ENCODE results near the gene SAMD1. TPM values are rescaled to one million over a fixed set of nuclear protein-coding genes. Genes with fewer than 3 reads are reported as not detected.

The SAMD1 gene
- total RNA-seq, 2 donors from 2014 or later, result 94.2 to 126 TPM

- Histone ChIP-seq H3K4me1 (ENCODE audit: control insufficient read depth, insufficient read depth, low read length) (no peaks in the 10 kb centered on the region), H3K27me3 (ENCODE audit: control insufficient read depth, insufficient read depth, low read length, poor library complexity, severe bottlenecking) (peaks cover 23% of the 10 kb centered on the region), H3K4me3 (ENCODE audit: low read length) (no peak overlapping the region), H3K27ac (ENCODE audit: low read depth, low read length) (no peak overlapping the region), H3K9me3 (ENCODE audit: control insufficient read depth, low read length) (no peaks in the 10 kb centered on the region), H3K36me3 (ENCODE audit: control insufficient read depth, insufficient read depth, low read length) (peaks cover 8% of the 10 kb centered on the region), H3K9ac (ENCODE audit: extremely low read depth, low read length, poor library complexity, severe bottlenecking) (no peak overlapping the region)
- 90 to 93% methylated on average over 2 to 11 of the region's 11 CpGs for WGBS, 2 experiments (ENCODE audit: insufficient coverage in 1 of 2, insufficient read length in 1 of 2)
- Mint-ChIP-seq H3K9me3 (peaks cover 1% of the 10 kb centered on the region), H3K4me1 (no peaks in the 10 kb centered on the region), H3K36me3 (ENCODE audit: low read depth) (peaks cover 24% of the 10 kb centered on the region), H3K4me3 (no peak overlapping the region), H3K27me3 (ENCODE audit: insufficient read depth) (peaks cover 37% of the 10 kb centered on the region), H3K27ac (no peak overlapping the region)
- no peak for TF ChIP-seq CTCF (conservative IDR thresholded peaks at IDR 0.05)
- no peak for DNase-seq
These were observed 37.1 kb downstream of the SAMD1 start for GRCh38 chr19:14053500-14053899.

GRCh38 chr19:14053032-14053431, 37.5 kb downstream of the SAMD1 start:
- no peak overlapping the region for H3K4me3 ChIP-seq (ENCODE audit: low read length)
- H3K27me3 Mint-ChIP-seq (ENCODE audit: insufficient read depth), result peaks cover 33% of the 10 kb centered on the region
- H3K9me3 ChIP-seq (ENCODE audit: control insufficient read depth, low read length), result no peaks in the 10 kb centered on the region
- H3K9me3 Mint-ChIP-seq, result peaks cover 5% of the 10 kb centered on the region
- no peaks in the 10 kb centered on the region for H3K4me1 ChIP-seq (ENCODE audit: control insufficient read depth, insufficient read depth, low read length)
- H3K4me1 Mint-ChIP-seq, result no peaks in the 10 kb centered on the region
- no peak overlapping the region for H3K27ac Mint-ChIP-seq
- peaks cover 28% of the 10 kb centered on the region for H3K36me3 Mint-ChIP-seq (ENCODE audit: low read depth)
- no peak for DNase-seq
- no peak overlapping the region for H3K4me3 Mint-ChIP-seq
- peaks cover 18% of the 10 kb centered on the region for H3K27me3 ChIP-seq (ENCODE audit: control insufficient read depth, insufficient read depth, low read length, poor library complexity, severe bottlenecking)
- no peak overlapping the region for H3K9ac ChIP-seq (ENCODE audit: extremely low read depth, low read length, poor library complexity, severe bottlenecking)
- no peak for TF ChIP-seq CTCF (conservative IDR thresholded peaks at IDR 0.05)
- H3K36me3 ChIP-seq (ENCODE audit: control insufficient read depth, insufficient read depth, low read length), result peaks cover 8% of the 10 kb centered on the region
- 96% methylated on average over 3 of the region's 3 CpGs for WGBS, 2 experiments (ENCODE audit: insufficient coverage in 1 of 2, insufficient read length in 1 of 2)
- no peak overlapping the region for H3K27ac ChIP-seq (ENCODE audit: low read depth, low read length)

GRCh38 chr19:14052470-14052869, 38.1 kb downstream of the SAMD1 start:
- no peak for TF ChIP-seq CTCF (conservative IDR thresholded peaks at IDR 0.05)
- no peak for DNase-seq
- H3K27me3 ChIP-seq (ENCODE audit: control insufficient read depth, insufficient read depth, low read length, poor library complexity, severe bottlenecking), result peaks cover 14% of the 10 kb centered on the region
- no peaks in the 10 kb centered on the region for H3K4me1 Mint-ChIP-seq
- peaks cover 28% of the 10 kb centered on the region for H3K36me3 Mint-ChIP-seq (ENCODE audit: low read depth)
- peaks cover 5% of the 10 kb centered on the region for H3K9me3 Mint-ChIP-seq
- no peaks in the 10 kb centered on the region for H3K9me3 ChIP-seq (ENCODE audit: control insufficient read depth, low read length)
- H3K27ac ChIP-seq (ENCODE audit: low read depth, low read length), result no peak overlapping the region
- peaks cover 8% of the 10 kb centered on the region for H3K36me3 ChIP-seq (ENCODE audit: control insufficient read depth, insufficient read depth, low read length)
- H3K27me3 Mint-ChIP-seq (ENCODE audit: insufficient read depth), result peaks cover 28% of the 10 kb centered on the region
- no peak overlapping the region for H3K4me3 Mint-ChIP-seq
- no peaks in the 10 kb centered on the region for H3K4me1 ChIP-seq (ENCODE audit: control insufficient read depth, insufficient read depth, low read length)
- H3K4me3 ChIP-seq (ENCODE audit: low read length), result no peak overlapping the region
- no peak overlapping the region for H3K27ac Mint-ChIP-seq
- WGBS, 2 experiments (ENCODE audit: insufficient coverage in 1 of 2, insufficient read length in 1 of 2), result 87 to 93% methylated on average over 4 to 6 of the region's 6 CpGs
- H3K9ac ChIP-seq (ENCODE audit: extremely low read depth, low read length, poor library complexity, severe bottlenecking), result no peak overlapping the region
